H9 (cell line): ENCODE results near the gene TMEM163. TPM values are rescaled to one million over a fixed set of nuclear protein-coding genes. Genes with fewer than 3 reads are reported as not detected.
A peak's percentile ranks its signal among the peaks of the same experiment; 100 is the strongest.

ENCODE experiments used
- DNase-seq: peaks from one replicate; pipeline ENCODE4 v3.0.0-alpha.2; 2017
- H2AFZ ChIP-seq: one replicate; pipeline ENCODE4 v1.6.1; 2013; ENCODE audit warnings: mild to moderate bottlenecking, low read length, control low read depth, moderate library complexity
- H2AK5ac ChIP-seq: 2 replicates; pipeline ENCODE4 v1.6.1; 2013; ENCODE audit warnings: low read length, control low read depth, mixed read lengths; ENCODE audit not compliant: insufficient read length
- H2BK120ac ChIP-seq: one replicate; pipeline ENCODE4 v1.6.1; 2013; ENCODE audit warnings: low read depth, mild to moderate bottlenecking, low read length, control low read depth, inconsistent platforms; ENCODE audit not compliant: poor library complexity, severe bottlenecking
- H2BK12ac ChIP-seq: 2 replicates; pipeline ENCODE4 v1.6.1; 2013; ENCODE audit warnings: low read length, control low read depth, mixed read lengths, low read depth; ENCODE audit not compliant: insufficient read length
- H2BK15ac ChIP-seq: 2 replicates; pipeline ENCODE4 v1.6.1; 2013; ENCODE audit warnings: low read depth, low read length, control low read depth
- H2BK20ac ChIP-seq: one replicate; pipeline ENCODE4 v1.6.1; 2013; ENCODE audit warnings: low read depth, mild to moderate bottlenecking, low read length, control low read depth, inconsistent platforms; ENCODE audit not compliant: poor library complexity, severe bottlenecking
- H2BK5ac ChIP-seq: 2 replicates; pipeline ENCODE4 v1.6.1; 2013; ENCODE audit warnings: low read length, control low read depth, mixed read lengths; ENCODE audit not compliant: insufficient read length
- H3K14ac ChIP-seq: 2 replicates; pipeline ENCODE4 v1.6.1; 2013; ENCODE audit warnings: low read length, control low read depth; ENCODE audit not compliant: insufficient read depth
- H3K18ac ChIP-seq: 2 replicates; pipeline ENCODE4 v1.6.1; 2013; ENCODE audit warnings: low read depth, mild to moderate bottlenecking, mixed read lengths, low read length, control low read depth; ENCODE audit not compliant: insufficient read length
- H3K23ac ChIP-seq: 2 replicates; pipeline ENCODE4 v1.6.1; 2013; ENCODE audit warnings: low read length, control low read depth, mixed read lengths, low read depth; ENCODE audit not compliant: insufficient read length
- H3K23me2 ChIP-seq: 2 replicates; pipeline ENCODE4 v1.6.1; 2013; ENCODE audit warnings: low read depth, mild to moderate bottlenecking, mixed read lengths, low read length, control low read depth; ENCODE audit not compliant: insufficient read length, poor library complexity, severe bottlenecking
- H3K27ac ChIP-seq: 2 replicates; pipeline ENCODE4 v1.5.1; 2013; ENCODE audit warnings: low read length, control low read depth, mixed read lengths, low read depth; ENCODE audit not compliant: insufficient read length
- H3K27me3 ChIP-seq: 2 replicates; pipeline ENCODE4 v1.6.1; 2013; ENCODE audit warnings: low read length, control low read depth, inconsistent platforms; ENCODE audit not compliant: insufficient read depth
- H3K4ac ChIP-seq: 2 replicates; pipeline ENCODE4 v1.6.1; 2013; ENCODE audit warnings: low read depth, mild to moderate bottlenecking, control low read depth, inconsistent platforms, low read length, moderate library complexity
- H3K4me1 ChIP-seq: 2 replicates; pipeline ENCODE4 v1.6.1; 2013; ENCODE audit warnings: low read length, control low read depth, inconsistent platforms; ENCODE audit not compliant: insufficient read depth
- H3K4me2 ChIP-seq: 2 replicates; pipeline ENCODE4 v1.6.1; 2013; ENCODE audit warnings: low read length, control low read depth, mixed read lengths; ENCODE audit not compliant: insufficient read length, insufficient read depth
- H3K56ac ChIP-seq: 2 replicates; pipeline ENCODE4 v1.6.1; 2013; ENCODE audit warnings: low read depth, mild to moderate bottlenecking, mixed read lengths, low read length, control low read depth; ENCODE audit not compliant: insufficient read length
- H3K79me1 ChIP-seq: 2 replicates; pipeline ENCODE4 v1.6.1; 2013; ENCODE audit warnings: low read depth, mild to moderate bottlenecking, moderate library complexity, low read length, control low read depth, inconsistent platforms; ENCODE audit not compliant: insufficient read depth, poor library complexity, severe bottlenecking
- H3K79me2 ChIP-seq: 2 replicates; pipeline ENCODE4 v1.6.1; 2013; ENCODE audit warnings: low read length, control low read depth, inconsistent platforms; ENCODE audit not compliant: insufficient read depth
- H3K9ac ChIP-seq: 2 replicates; pipeline ENCODE4 v1.6.1; 2013; ENCODE audit warnings: low read length, control low read depth, mixed read lengths; ENCODE audit not compliant: insufficient read length; ENCODE audit errors: extremely low read depth
- H3K9me3 ChIP-seq: one replicate; pipeline ENCODE4 v1.6.1; 2013; ENCODE audit warnings: low read depth, low read length, inconsistent platforms; ENCODE audit not compliant: control insufficient read depth
- H3T11ph ChIP-seq: one replicate; pipeline ENCODE4 v1.6.1; 2013; ENCODE audit warnings: mild to moderate bottlenecking, low read length, control low read depth, inconsistent platforms
- H4K20me1 ChIP-seq: one replicate; pipeline ENCODE4 v1.6.1; 2013; ENCODE audit not compliant: control insufficient read depth, insufficient read length, insufficient read depth
- H4K5ac ChIP-seq: 2 replicates; pipeline ENCODE4 v1.6.1; 2013; ENCODE audit warnings: low read depth, mild to moderate bottlenecking, mixed read lengths, low read length, control low read depth; ENCODE audit not compliant: insufficient read length
- H4K8ac ChIP-seq: replicated peaks from 2 replicates; pipeline ENCODE4 v1.6.1; 2013; ENCODE audit warnings: low read length, control low read depth, mixed read lengths, low read depth; ENCODE audit not compliant: insufficient read length
- H4K91ac ChIP-seq: 2 replicates; pipeline ENCODE4 v1.6.1; 2013; ENCODE audit warnings: low read depth, mild to moderate bottlenecking, moderate library complexity, mixed read lengths, low read length, control low read depth; ENCODE audit not compliant: insufficient read length
- H3K27ac Mint-ChIP-seq, 3 experiments: 2 replicates in 2 of 3; 3 replicates in 1 of 3; pipeline ENCODE4 v1.8.0; 2020 to 2021; ENCODE audit warnings: mixed read lengths in 3 of 3, mild to moderate bottlenecking in 1 of 3, moderate library complexity in 1 of 3
- H3K27me3 Mint-ChIP-seq: 2 replicates; pipeline ENCODE4 v1.8.0; 2021; ENCODE audit warnings: low read depth, mild to moderate bottlenecking, moderate library complexity, mixed read lengths
- H3K36me3 Mint-ChIP-seq, 3 experiments: 2 replicates in 2 of 3; 3 replicates in 1 of 3; pipeline ENCODE4 v1.8.0; 2020 to 2021; ENCODE audit warnings: low read depth in 3 of 3, mixed read lengths in 3 of 3; ENCODE audit not compliant: insufficient read depth in 1 of 3
- H3K4me1 Mint-ChIP-seq, 2 experiments: 2 replicates each; pipeline ENCODE4 v1.8.0; 2020; ENCODE audit warnings: mixed read lengths in 2 of 2
- H3K4me3 Mint-ChIP-seq, 2 experiments: 2 replicates in 1 of 2; 3 replicates in 1 of 2; pipeline ENCODE4 v1.8.0; 2020 to 2021; ENCODE audit warnings: mild to moderate bottlenecking in 2 of 2, mixed read lengths in 2 of 2, moderate library complexity in 1 of 2
- H3K9me3 Mint-ChIP-seq, 2 experiments: 2 replicates in 1 of 2; 3 replicates in 1 of 2; pipeline ENCODE4 v1.8.0; 2020; ENCODE audit warnings: mild to moderate bottlenecking in 2 of 2, mixed read lengths in 2 of 2, moderate library complexity in 1 of 2
- CTCF ChIP-seq: fragments of 200-600 bp; sonication (generic); conservative IDR thresholded peaks from 3 replicates; pipeline ENCODE4 v1.8.0; 2021; ENCODE audit warnings: antibody characterized with exemption, mild to moderate bottlenecking
- WGBS: extraction: QIAGEN DNeasy Blood & Tissue Kit; methylation state at CpG from one replicate; pipeline ENCODE4 v1.1.7; 2013; ENCODE audit warnings: missing lambda C conversion rate, low lambda C conversion rate, mixed read lengths; ENCODE audit not compliant: insufficient read length; ENCODE audit errors: extremely low coverage; 5-methylcytosine and 5-hydroxymethylcytosine counted together
- total RNA-seq: library from RNA; stranded (reverse); gene quantifications from 2 replicates; pipeline ENCODE4 v1.2.1, GENCODE V29; 2021

TMEM163 gene
- total RNA-seq, 1 experiment from 2014 or later = 0.39 TPM

GRCh38 chr2:134671513-134671912 lies 47.3 kb downstream of the TMEM163 start:
- H3K36me3 Mint-ChIP-seq = no peaks in the 10 kb centered on the region; a peak in 1 of 7 replicates
- H3K4me3 Mint-ChIP-seq = no peak overlapping the region
- no peaks in the 10 kb centered on the region for H3K27me3 ChIP-seq
- no peak overlapping the region for H3K4me2 ChIP-seq
- no peak overlapping the region for H3K56ac ChIP-seq
- peaks cover 0 to 2% of the 10 kb centered on the region in 2 experiments; a peak in 2 of 5 replicates for H3K9me3 Mint-ChIP-seq
- H3K18ac ChIP-seq = no peak overlapping the region
- H3K27ac ChIP-seq = no peak overlapping the region
- H4K5ac ChIP-seq = no peak overlapping the region
- H3K27me3 Mint-ChIP-seq = peaks cover 8% of the 10 kb centered on the region
- H3K9ac ChIP-seq = no peak overlapping the region
- no CpG with 5 or more reads among the region's 1 CpG for WGBS
- no peak overlapping the region for H3T11ph ChIP-seq
- peak overlapping the region; percentile 55 to 91 (median 86); a peak in 5 of 7 replicates for H3K27ac Mint-ChIP-seq
- no peaks in the 10 kb centered on the region for H4K20me1 ChIP-seq
- H2AK5ac ChIP-seq = no peak overlapping the region
- H2BK12ac ChIP-seq = no peak overlapping the region
- H3K4ac ChIP-seq = no peak overlapping the region
- no peak for TF ChIP-seq CTCF
- H3K9me3 ChIP-seq = no peaks in the 10 kb centered on the region
- H3K79me2 ChIP-seq = no peaks in the 10 kb centered on the region; the same call in 1 of the 2 replicates
- H2AFZ ChIP-seq = no peak overlapping the region
- H3K79me1 ChIP-seq = no peaks in the 10 kb centered on the region
- peaks cover 11 to 15% of the 10 kb centered on the region in 2 experiments for H3K4me1 Mint-ChIP-seq
- H2BK120ac ChIP-seq = no peak overlapping the region
- no peak overlapping the region for H3K14ac ChIP-seq
- H3K4me1 ChIP-seq = peaks cover 3% of the 10 kb centered on the region; the same call in 1 of the 2 replicates
- H2BK5ac ChIP-seq = no peak overlapping the region
- H3K23me2 ChIP-seq = no peaks in the 10 kb centered on the region
- DNase-seq = peak; percentile 41
- no peak overlapping the region for H2BK20ac ChIP-seq
- H4K91ac ChIP-seq = no peak overlapping the region
- H4K8ac ChIP-seq = no peak overlapping the region
- H2BK15ac ChIP-seq = no peak overlapping the region
- H3K23ac ChIP-seq = no peak overlapping the region
